WTC11 (cell line): ENCODE results near the gene BBS9. TPM values are rescaled to one million over a fixed set of nuclear protein-coding genes. Genes with fewer than 3 reads are reported as not detected.

Source experiments
- ATAC-seq: fragments of 200-7000 bp; cut with Tn5 transposase; 2 replicates; pipeline ENCODE4 v1.10.0; 2021; ENCODE audit warnings: mild to moderate bottlenecking, moderate library complexity
- CTCF ChIA-PET: fragments of 300-600 bp; sonication (Branson Sonifier 250); formaldehyde crosslinking; loops from one replicate; lab custom pipeline; 2021; ENCODE audit warnings: antibody characterized with exemption; lab: Charles Lee
- POLR2A ChIA-PET: fragments of 350-600 bp; sonication (Branson Sonifier 250); formaldehyde crosslinking; loops from one replicate; lab custom pipeline; 2021; ENCODE audit warnings: antibody characterized with exemption; lab: Charles Lee
- DNase-seq: peaks from one replicate; pipeline ENCODE4 v3.0.0; 2021; ENCODE audit warnings: low spot score
- H3K27ac Mint-ChIP-seq: 2 replicates; pipeline ENCODE4 v1.8.0; 2021; ENCODE audit warnings: mixed read lengths
- H3K27me3 Mint-ChIP-seq: 2 replicates; pipeline ENCODE4 v1.8.0; 2021; ENCODE audit warnings: low read depth, mild to moderate bottlenecking, moderate library complexity, mixed read lengths
- H3K36me3 Mint-ChIP-seq: 2 replicates; pipeline ENCODE4 v1.8.0; 2021; ENCODE audit warnings: mixed read lengths
- H3K4me1 Mint-ChIP-seq: 2 replicates; pipeline ENCODE4 v1.8.0; 2022; ENCODE audit warnings: mixed read lengths
- H3K4me3 Mint-ChIP-seq: 2 replicates; pipeline ENCODE4 v1.8.0; 2021; ENCODE audit warnings: mild to moderate bottlenecking, moderate library complexity, mixed read lengths
- H3K9me3 Mint-ChIP-seq: 2 replicates; pipeline ENCODE4 v1.8.0; 2021; ENCODE audit warnings: mixed read lengths
- ATF1 ChIP-seq: sonication (generic); formaldehyde crosslinking; IDR thresholded peaks from 2 replicates; pipeline ENCODE4 v1.8.1; 2023; ENCODE audit warnings: mild to moderate bottlenecking, moderate library complexity, missing genetic modification reagents
- ATF2 ChIP-seq: sonication (generic); formaldehyde crosslinking; IDR thresholded peaks from 2 replicates; pipeline ENCODE4 v1.8.1; 2022; ENCODE audit warnings: low read depth, missing genetic modification reagents, borderline replicate concordance
- ELF4 ChIP-seq: sonication (generic); formaldehyde crosslinking; IDR thresholded peaks from 2 replicates; pipeline ENCODE4 v1.8.1; 2022; ENCODE audit warnings: low read depth, mild to moderate bottlenecking, moderate library complexity, missing genetic modification reagents
- ESRRA ChIP-seq: sonication (generic); formaldehyde crosslinking; IDR thresholded peaks from 2 replicates; pipeline ENCODE4 v1.8.1; 2022; ENCODE audit warnings: mild to moderate bottlenecking, missing genetic modification reagents, borderline replicate concordance
- FOXJ3 ChIP-seq: sonication (generic); formaldehyde crosslinking; IDR thresholded peaks from 2 replicates; pipeline ENCODE4 v1.9.0; 2021; ENCODE audit warnings: missing genetic modification reagents, mild to moderate bottlenecking, borderline replicate concordance
- HMGXB4 ChIP-seq: sonication (generic); formaldehyde crosslinking; IDR thresholded peaks from 2 replicates; pipeline ENCODE4 v1.8.1; 2023; ENCODE audit warnings: mild to moderate bottlenecking, moderate library complexity, missing genetic modification reagents
- JUN ChIP-seq: sonication (generic); formaldehyde crosslinking; IDR thresholded peaks from 2 replicates; pipeline ENCODE4 v1.8.0; 2023; ENCODE audit warnings: mild to moderate bottlenecking, missing genetic modification reagents
- KAT7 ChIP-seq: sonication (generic); formaldehyde crosslinking; IDR thresholded peaks from 2 replicates; pipeline ENCODE4 v1.8.1; 2023; ENCODE audit warnings: missing genetic modification reagents, mild to moderate bottlenecking, borderline replicate concordance
- NFATC4 ChIP-seq: fragments of 250-450 bp; sonication (Bioruptor Pico); IDR thresholded peaks from 2 replicates; pipeline ENCODE4 v1.9.0; 2021; ENCODE audit warnings: mild to moderate bottlenecking
- NR2C2 ChIP-seq: sonication (generic); formaldehyde crosslinking; IDR thresholded peaks from 2 replicates; pipeline ENCODE4 v1.8.0; 2022; ENCODE audit warnings: mild to moderate bottlenecking, missing genetic modification reagents
- NR3C1 ChIP-seq: sonication (generic); formaldehyde crosslinking; conservative IDR thresholded peaks from 2 replicates; pipeline ENCODE4 v1.8.1; 2023; ENCODE audit warnings: low read depth, mild to moderate bottlenecking, missing genetic modification reagents
- RELA ChIP-seq: sonication (generic); formaldehyde crosslinking; IDR thresholded peaks from 2 replicates; pipeline ENCODE4 v1.8.1; 2022; ENCODE audit warnings: missing genetic modification reagents, mild to moderate bottlenecking, borderline replicate concordance
- SMAD4 ChIP-seq: sonication (generic); formaldehyde crosslinking; IDR thresholded peaks from 2 replicates; pipeline ENCODE4 v1.8.0; 2022; ENCODE audit warnings: mild to moderate bottlenecking, missing genetic modification reagents
- SP1 ChIP-seq: sonication (generic); formaldehyde crosslinking; conservative IDR thresholded peaks from 2 replicates; pipeline ENCODE4 v1.8.1; 2022; ENCODE audit warnings: missing genetic modification reagents
- TEAD1 ChIP-seq: sonication (generic); formaldehyde crosslinking; IDR thresholded peaks from 2 replicates; pipeline ENCODE4 v1.8.0; 2022; ENCODE audit warnings: mild to moderate bottlenecking, missing genetic modification reagents
- TEAD4 ChIP-seq: sonication (generic); formaldehyde crosslinking; IDR thresholded peaks from 2 replicates; pipeline ENCODE4 v1.8.0; 2022; ENCODE audit warnings: mild to moderate bottlenecking, missing genetic modification reagents
- ZNF121 ChIP-seq: sonication (generic); formaldehyde crosslinking; IDR thresholded peaks from 2 replicates; pipeline ENCODE4 v1.8.0; 2023; ENCODE audit warnings: missing genetic modification reagents
- ZNF532 ChIP-seq: fragments of 250-450 bp; sonication (Bioruptor Pico); IDR thresholded peaks from 2 replicates; pipeline ENCODE4 v1.9.0; 2021; ENCODE audit warnings: mild to moderate bottlenecking, borderline replicate concordance
- ZNF671 ChIP-seq: fragments of 250-450 bp; sonication (Bioruptor Pico); IDR thresholded peaks from 2 replicates; pipeline ENCODE4 v1.8.0; 2021; ENCODE audit warnings: mild to moderate bottlenecking
- total RNA-seq: library from RNA; stranded (reverse); gene quantifications from 3 replicates; pipeline ENCODE4 v1.2.3, GENCODE V29; 2021
- TF ChIP-seq, protein P1 (sequence below): sonication (generic); formaldehyde crosslinking; IDR thresholded peaks from 2 replicates; pipeline ENCODE4 v1.8.1; 2022; ENCODE audit warnings: mild to moderate bottlenecking, missing genetic modification reagents, moderate library complexity, borderline replicate concordance
- TF ChIP-seq, protein P2 (sequence below): sonication (generic); formaldehyde crosslinking; IDR thresholded peaks from 2 replicates; pipeline ENCODE4 v1.8.0; 2022; ENCODE audit warnings: mild to moderate bottlenecking, missing genetic modification reagents
- TF ChIP-seq, protein P3 (sequence below): sonication (generic); formaldehyde crosslinking; IDR thresholded peaks from 2 replicates; pipeline ENCODE4 v1.8.0; 2023; ENCODE audit warnings: mild to moderate bottlenecking, missing genetic modification reagents
- TF ChIP-seq, protein P4 (sequence below): sonication (generic); formaldehyde crosslinking; IDR thresholded peaks from 2 replicates; pipeline ENCODE4 v1.8.1; 2023; ENCODE audit warnings: mild to moderate bottlenecking, missing genetic modification reagents, moderate library complexity

The BBS9 gene
- total RNA-seq, 1 experiment from 2014 or later, result 56.6 TPM

- TF ChIP-seq, protein P1, sequence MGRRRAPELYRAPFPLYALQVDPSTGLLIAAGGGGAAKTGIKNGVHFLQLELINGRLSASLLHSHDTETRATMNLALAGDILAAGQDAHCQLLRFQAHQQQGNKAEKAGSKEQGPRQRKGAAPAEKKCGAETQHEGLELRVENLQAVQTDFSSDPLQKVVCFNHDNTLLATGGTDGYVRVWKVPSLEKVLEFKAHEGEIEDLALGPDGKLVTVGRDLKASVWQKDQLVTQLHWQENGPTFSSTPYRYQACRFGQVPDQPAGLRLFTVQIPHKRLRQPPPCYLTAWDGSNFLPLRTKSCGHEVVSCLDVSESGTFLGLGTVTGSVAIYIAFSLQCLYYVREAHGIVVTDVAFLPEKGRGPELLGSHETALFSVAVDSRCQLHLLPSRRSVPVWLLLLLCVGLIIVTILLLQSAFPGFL (CRISPR knock-in tag), result no peak
- TF ChIP-seq, protein P2, sequence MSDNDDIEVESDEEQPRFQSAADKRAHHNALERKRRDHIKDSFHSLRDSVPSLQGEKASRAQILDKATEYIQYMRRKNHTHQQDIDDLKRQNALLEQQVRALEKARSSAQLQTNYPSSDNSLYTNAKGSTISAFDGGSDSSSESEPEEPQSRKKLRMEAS, result no peak
- no peak for TF ChIP-seq FOXJ3 (CRISPR knock-in tag)
- no peak for TF ChIP-seq TEAD4 (CRISPR knock-in tag)
Measured at GRCh38 chr7:33111614-33112013, 17.8 kb upstream of the BBS9 start (continued).

DNA sequence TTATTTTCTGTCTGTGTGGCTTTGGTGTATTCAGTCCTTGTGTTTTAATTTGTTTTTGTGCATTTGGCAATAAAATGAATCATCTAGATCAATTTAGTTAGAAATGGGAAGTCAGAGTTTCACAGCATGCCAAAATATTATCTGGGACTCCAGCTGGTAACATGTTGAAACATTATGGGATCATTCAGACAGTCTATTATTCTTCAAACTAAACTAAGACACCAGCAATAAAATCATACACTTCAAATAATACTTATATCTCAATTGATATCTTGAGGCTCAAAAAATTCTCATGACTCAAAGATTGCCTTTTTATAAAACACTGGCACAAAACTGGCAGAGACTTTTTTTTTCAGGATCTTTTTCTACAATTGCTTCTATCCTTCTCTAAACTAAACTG lies 14.4 kb upstream of the BBS9 start:
- CTCF ChIA-PET, result no interaction called here
- no peaks in the 10 kb centered on the region for H3K4me1 Mint-ChIP-seq
- no peak for TF ChIP-seq ATF2 (CRISPR knock-in tag)
- TF ChIP-seq ESRRA (CRISPR knock-in tag), result no peak
- TF ChIP-seq HMGXB4 (CRISPR knock-in tag), result no peak
- no peak for TF ChIP-seq NR2C2
- TF ChIP-seq, protein P3, sequence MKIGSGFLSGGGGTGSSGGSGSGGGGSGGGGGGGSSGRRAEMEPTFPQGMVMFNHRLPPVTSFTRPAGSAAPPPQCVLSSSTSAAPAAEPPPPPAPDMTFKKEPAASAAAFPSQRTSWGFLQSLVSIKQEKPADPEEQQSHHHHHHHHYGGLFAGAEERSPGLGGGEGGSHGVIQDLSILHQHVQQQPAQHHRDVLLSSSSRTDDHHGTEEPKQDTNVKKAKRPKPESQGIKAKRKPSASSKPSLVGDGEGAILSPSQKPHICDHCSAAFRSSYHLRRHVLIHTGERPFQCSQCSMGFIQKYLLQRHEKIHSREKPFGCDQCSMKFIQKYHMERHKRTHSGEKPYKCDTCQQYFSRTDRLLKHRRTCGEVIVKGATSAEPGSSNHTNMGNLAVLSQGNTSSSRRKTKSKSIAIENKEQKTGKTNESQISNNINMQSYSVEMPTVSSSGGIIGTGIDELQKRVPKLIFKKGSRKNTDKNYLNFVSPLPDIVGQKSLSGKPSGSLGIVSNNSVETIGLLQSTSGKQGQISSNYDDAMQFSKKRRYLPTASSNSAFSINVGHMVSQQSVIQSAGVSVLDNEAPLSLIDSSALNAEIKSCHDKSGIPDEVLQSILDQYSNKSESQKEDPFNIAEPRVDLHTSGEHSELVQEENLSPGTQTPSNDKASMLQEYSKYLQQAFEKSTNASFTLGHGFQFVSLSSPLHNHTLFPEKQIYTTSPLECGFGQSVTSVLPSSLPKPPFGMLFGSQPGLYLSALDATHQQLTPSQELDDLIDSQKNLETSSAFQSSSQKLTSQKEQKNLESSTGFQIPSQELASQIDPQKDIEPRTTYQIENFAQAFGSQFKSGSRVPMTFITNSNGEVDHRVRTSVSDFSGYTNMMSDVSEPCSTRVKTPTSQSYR (CRISPR knock-in tag), result no peak
- TF ChIP-seq NFATC4 (CRISPR knock-in tag), result no peak
- TF ChIP-seq JUN (CRISPR knock-in tag), result no peak
- no peak for TF ChIP-seq NR3C1 (CRISPR knock-in tag)
- TF ChIP-seq, protein P4, sequence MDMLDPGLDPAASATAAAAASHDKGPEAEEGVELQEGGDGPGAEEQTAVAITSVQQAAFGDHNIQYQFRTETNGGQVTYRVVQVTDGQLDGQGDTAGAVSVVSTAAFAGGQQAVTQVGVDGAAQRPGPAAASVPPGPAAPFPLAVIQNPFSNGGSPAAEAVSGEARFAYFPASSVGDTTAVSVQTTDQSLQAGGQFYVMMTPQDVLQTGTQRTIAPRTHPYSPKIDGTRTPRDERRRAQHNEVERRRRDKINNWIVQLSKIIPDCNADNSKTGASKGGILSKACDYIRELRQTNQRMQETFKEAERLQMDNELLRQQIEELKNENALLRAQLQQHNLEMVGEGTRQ (CRISPR knock-in tag), result no peak
- TF ChIP-seq ELF4 (CRISPR knock-in tag), result no peak
- no peak for TF ChIP-seq RELA (CRISPR knock-in tag)
- TF ChIP-seq ZNF121 (CRISPR knock-in tag), result no peak
- TF ChIP-seq TEAD1 (CRISPR knock-in tag), result no peak
- no peak for TF ChIP-seq SMAD4 (CRISPR knock-in tag)
- TF ChIP-seq KAT7 (CRISPR knock-in tag), result no peak
- no peak for TF ChIP-seq SP1 (CRISPR knock-in tag)
- TF ChIP-seq ZNF532 (CRISPR knock-in tag), result no peak
- TF ChIP-seq ZNF671 (CRISPR knock-in tag), result no peak
- no peak for TF ChIP-seq ATF1

More for the DNA sequence above, 14.4 kb upstream of the BBS9 start:
- Mint-ChIP-seq H3K27ac (no peak overlapping the region), H3K9me3 (peaks cover 16% of the 10 kb centered on the region), H3K27me3 (peaks cover 69% of the 10 kb centered on the region), H3K36me3 (no peaks in the 10 kb centered on the region), H3K4me3 (no peak overlapping the region)
- DNase-seq, result no peak
- POLR2A ChIA-PET, result no interaction called here
- ATAC-seq, result no peak
